GM19395 (cell line): ENCODE measurements around the gene CD96.

Experiments used
- ATAC-seq: cut with Tn5 transposase; IDR thresholded peaks from one replicate; pipeline ENCODE4 v1.9.1; 2021; ENCODE audit warnings: mild to moderate bottlenecking, moderate library complexity; ENCODE audit not compliant: unreplicated experiment

Gene CD96

DNA sequence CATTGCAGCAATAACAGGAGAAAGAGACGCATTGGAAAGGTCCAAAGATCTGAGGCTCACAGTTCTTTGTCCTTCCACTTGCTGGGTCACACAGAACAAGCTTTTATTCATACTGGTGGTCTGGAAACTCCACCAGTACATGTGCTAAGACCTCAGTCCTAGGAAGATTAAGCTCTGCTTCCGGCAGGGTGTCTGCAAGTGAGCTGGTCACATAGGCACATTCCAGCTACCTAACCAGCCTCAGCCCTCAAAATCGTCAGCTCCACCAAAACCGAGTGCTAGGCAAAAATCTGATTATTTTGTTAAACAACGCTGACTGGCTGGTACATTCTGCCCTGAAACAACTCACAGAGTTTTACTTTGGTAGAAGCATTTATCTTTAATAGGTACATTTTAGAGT lies 50.9 kb downstream of the CD96 start:
- ATAC-seq, result no peak

DNA sequence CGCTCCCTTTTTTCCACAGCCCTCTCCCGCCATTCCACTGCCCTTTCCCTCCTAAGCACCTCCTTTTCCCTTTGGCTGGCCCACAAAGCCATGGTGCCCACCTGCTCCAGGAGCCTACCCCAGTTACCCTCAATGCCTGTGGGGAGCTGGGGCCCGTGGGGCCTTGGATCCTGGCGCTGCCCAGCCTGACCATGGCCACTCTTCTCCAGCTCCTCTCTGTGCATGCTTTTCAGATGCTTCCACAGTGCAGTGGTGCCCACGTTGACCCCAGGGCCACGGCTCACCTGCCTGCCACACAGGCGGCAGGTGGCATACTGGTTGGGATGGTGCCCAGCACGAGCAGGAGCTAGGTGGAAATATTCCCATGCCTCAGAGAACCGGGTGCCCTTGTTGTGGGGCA lies 51.7 kb downstream of the CD96 start:
- ATAC-seq, result no peak

DNA sequence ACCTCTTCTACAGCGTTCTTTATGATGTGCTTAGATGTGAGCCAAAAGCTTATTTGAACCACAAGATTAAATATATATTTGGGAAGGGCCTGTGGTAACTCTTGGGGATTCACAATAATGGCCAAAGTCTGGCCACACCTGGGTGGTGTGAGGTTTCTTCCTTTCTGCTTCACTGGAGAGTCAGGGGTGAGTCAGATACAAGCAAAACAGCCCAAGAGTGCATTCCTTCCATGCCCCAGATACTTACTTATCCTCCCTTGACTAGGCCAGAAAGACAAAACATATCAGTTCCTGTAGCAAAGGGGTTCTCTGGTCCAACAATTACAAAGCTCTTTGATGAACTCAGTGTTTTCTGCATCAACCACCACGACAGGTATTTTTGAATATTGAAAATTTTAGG lies 52.2 kb downstream of the CD96 start:
- peak; percentile 61 for ATAC-seq

DNA sequence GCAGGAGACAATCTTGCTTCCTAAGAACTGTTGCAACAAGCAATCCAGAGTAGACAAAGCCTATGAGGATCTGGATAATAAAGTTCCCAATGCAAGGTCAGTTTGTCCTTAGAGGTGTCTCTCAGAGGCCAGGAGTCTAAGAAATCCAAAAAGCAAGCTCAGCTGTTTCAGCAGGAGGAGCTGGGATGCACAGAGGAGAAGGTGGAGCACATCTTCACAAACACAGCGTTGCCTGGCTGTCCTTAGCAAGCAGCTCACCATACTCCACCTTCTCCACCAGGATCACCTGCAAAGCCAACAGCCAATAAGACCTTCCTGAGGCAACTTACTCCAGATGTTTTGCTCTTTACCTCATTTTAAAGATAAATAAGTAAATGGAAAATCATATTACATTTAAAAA lies 52.8 kb downstream of the CD96 start:
- ATAC-seq, result no peak

DNA sequence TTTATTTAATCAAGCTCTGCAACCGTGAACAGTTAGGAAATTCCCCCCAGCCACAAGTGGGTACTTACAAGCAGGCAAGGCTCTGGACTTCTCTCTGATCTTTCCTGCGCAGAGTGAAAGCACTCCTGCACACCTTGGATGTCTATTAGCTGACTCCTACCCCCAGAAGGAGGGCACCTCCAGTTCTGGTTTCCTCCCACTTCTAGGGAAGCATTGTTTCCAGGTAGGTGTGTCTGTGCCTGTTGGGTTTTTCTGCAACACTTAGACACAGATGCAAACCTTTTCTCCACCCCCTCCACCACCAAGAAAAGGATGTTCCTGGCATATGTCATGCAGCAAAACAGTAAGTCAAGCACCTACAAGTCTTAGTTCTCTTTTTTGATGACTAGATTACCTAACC lies 53.2 kb downstream of the CD96 start, which contains the start of gene ZBED2:
TSS of gene ZBED2 (minus strand) at position 115 of the 400 bp plus-strand sequence. CDS start 1,145 bp downstream, outside the sequence.
- ATAC-seq, result peak; percentile 58

DNA sequence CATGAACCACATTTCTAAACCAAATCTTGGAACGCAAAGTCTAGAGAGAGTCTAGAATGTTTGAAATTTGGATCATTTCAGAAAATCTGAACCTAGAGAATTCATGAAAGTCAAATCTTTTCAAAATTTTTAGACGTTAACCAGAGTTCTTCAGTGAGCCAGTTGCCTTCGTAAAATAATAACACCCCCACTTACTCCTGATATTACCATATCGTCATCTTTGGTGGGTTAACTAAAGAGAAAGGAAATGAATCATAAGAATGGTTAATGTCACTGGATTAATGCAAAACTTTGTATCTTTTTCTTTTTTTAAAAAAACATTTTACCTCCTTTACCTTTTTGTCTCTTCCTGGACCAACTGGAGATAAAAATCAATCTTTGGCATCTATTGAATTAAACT lies 54.3 kb downstream of the CD96 start:
- ATAC-seq, result no peak

DNA sequence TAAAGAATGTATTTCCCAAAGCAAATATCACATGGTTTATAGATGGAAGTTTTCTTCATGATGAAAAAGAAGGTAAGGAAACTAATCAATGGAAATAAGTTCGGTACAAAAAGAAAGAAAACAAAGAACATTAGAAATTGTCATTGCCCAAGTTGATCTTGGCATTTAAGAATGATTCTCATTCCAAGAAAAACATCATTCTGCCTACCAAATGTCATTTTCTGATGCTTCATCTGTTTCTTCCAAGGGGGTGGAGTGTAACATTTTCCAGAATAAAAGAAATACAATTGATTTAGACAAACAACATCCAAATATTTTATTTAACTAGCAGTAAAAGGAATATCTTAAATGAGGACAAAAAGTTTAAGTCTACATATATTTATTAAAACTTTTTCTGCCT lies 56.1 kb downstream of the CD96 start:
- no peak for ATAC-seq

DNA sequence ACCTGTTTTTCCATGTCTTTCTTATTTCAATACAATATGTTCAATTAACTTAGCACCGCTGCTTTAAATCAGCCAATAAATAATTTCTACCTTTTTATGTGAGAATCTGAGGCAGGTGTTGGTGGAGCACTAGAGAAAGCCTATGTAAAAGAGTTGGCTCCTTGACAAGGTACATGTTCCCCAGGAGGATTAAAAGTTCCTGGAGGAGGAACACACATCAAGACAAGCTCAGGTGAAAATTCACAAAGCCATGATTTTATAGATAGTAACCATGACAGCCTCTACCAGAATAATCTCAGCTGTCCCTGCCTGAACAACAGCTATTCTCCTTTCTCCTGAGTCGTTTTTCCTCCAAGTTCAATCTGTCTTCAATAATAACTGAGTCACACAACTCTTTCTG lies 56.6 kb downstream of the CD96 start:
- ATAC-seq, result no peak

DNA sequence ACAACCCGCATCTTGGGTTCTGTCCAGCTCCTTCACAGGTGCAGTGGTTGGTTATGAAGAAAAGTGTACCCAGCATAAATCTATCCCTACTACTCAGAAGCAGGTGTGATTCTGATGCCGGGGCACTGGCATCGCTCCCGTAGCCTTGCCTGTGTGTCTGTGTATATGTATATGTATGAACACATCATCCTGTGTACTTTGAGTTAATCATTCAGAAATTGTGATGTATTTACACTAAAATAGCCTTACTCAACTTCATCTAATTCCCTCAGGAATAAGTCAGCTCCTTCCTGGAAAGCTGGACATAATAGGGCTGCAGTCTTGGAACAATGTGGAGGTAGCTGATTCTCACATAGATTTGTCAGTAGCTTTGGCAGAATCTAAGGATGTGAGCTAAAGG lies 59.8 kb downstream of the CD96 start:
- ATAC-seq, result no peak

DNA sequence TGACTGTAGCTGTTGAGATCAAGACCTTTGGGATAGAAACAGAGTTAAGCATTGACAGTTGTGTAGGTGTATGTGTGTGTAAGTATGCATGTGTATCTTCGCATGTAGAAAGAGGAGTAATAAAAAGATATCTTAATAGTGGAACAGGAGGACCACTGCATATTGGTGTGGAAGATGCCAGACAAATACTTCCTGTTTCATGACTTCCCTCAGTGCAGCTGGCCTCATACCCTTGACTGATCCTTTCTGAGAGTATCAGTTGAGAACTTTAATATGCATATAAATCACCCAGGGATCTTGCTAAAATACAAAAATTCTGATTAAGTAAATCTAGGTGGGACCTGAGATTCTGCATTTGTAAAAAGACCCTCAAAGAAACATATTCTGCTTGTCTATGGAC lies 61.7 kb downstream of the CD96 start:
- ATAC-seq, result peak; percentile 68

DNA sequence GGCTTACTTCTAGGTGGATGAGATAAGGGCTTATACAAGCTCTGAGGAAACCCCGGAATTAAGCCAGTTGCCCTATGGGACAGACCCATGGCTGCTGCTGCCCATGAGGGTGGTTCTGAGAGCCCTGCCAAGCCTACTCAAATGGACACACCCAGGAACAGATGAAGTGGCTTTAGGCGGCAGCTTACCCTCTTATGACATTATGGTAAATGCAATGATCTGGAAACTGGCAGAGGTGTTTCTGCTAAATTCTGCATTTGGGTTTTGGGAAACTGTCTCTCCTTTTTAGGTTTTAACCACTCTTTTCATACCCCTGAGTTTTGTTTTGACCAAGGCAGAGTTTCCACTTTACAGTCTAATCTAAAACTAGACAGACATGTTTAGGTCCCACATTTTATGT lies 62.1 kb downstream of the CD96 start:
- ATAC-seq, result peak; percentile 22

DNA sequence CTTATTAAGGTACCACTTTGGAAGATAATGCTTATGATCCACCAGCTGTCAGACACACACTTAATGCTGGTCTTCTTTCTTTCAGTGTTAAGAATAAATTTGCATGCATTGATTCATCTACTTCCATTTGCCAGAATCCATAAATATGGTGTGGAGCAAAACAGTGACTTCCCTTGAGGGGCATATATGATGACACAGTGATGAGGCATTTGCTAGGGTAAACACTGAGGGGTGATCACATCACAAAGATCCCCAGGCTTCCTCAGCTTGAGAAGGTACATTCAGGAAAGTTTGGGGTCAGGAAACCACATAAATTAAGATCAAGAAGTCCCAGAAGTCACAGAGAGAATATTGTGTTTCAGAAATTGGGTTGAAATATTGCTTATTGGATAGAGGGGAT lies 63.0 kb downstream of the CD96 start:
- no peak for ATAC-seq

DNA sequence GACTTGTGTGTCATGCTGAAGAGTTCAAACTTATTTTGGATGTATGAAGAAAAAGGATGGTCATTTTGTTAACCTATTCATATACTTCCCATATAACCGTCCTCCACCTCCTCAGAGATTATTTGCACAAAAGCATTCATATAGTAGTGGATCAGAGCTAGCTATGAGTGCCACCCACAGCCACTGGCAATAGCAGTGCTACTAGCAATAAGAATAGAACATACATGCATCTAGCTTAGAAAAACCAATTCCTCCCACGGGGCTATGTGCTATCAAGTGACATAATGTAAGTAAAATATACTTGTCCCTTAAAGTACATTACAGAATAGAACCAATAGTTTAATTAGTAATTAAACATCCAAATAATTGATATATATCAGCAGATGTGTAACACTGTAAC lies 63.5 kb downstream of the CD96 start:
- ATAC-seq, result no peak

DNA sequence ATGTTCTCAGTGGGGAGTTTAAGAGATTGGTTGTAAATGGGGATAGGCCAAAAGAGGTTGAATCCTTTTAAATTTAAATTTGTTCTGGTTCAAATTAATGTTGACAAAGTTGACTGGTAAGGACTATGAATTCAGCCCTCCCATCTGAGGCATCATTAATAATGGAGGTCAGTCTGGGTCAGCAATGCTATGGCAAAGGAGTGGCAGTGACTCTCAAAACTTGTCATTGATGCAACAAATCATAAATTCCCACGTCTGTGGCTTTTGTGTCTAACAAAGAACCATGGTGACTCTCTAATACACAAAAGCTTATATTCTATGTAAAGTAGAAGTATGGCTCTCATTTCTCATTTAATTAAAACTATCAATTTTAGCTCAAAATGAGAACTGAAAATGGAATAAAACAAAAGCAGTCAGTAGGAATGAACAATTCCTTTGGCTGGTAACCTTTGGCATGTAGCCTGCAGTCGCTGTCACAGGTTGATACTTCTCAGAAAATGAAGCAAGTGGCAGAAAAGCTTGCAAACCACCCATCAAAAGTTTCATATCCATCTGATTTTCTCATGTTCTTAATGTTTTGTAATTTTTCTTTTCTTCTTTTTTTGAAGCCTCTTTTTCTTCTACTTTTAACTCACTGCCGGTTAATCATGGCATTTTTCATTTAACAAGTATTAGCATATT lies 65.4 kb downstream of the CD96 start:
- ATAC-seq, result no peak

DNA sequence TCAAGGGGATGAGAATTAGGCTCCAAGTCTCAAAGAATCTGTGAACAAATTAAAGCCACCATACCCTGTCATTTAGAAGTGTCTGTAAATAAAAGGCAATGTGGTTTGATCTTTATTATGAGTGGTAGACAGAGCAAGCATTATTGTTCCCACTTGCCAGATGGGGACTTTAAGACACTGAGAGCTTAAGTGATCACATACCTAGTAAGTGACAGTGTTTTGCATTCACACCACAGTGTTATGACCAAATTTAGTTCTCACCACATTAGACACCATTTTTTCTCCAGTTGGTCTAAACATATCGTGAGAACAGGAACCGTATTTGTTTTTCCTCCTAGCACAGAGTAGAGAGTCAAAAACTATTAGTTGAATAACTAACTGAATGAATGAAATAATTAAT lies 66.4 kb downstream of the CD96 start:
- ATAC-seq, result no peak

DNA sequence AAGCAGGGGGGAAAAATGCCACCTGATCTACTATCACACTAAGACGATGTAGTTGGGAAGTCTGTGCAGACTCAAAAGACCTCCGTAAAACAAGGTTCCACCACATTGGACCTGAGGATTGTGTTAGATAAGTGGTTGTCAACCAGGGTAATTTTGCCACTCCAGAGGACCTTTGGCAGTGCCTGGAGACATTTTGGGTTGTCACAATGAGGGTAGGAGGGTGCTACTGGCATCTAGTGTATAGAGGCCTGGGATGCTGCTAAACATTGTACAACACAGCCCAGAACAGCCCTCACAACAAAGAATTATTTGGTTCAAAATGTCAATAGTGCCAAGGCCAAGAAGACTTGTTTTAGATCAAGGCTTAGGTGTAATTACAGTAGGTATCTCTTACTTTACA lies 67.7 kb downstream of the CD96 start:
- ATAC-seq, result no peak

DNA sequence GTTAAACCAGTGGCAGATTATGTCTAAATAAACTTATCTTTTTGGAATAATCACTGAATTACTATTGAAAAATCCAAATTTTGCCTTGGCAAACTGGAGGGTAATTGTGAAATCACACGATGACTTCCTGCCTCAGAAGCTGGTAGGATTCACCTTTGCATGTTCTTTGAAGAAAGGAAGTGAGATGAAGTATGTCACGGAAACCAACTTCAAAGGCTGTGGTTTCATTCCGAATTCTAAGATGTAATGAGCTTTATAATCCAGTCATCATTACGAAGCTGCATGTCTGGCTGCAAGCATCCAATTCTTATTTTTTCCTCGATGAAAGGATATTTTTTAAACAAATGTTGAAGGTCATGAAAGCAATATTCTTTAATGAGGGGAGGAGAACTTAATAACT lies 68.2 kb downstream of the CD96 start:
- ATAC-seq, result peak; percentile 97

DNA sequence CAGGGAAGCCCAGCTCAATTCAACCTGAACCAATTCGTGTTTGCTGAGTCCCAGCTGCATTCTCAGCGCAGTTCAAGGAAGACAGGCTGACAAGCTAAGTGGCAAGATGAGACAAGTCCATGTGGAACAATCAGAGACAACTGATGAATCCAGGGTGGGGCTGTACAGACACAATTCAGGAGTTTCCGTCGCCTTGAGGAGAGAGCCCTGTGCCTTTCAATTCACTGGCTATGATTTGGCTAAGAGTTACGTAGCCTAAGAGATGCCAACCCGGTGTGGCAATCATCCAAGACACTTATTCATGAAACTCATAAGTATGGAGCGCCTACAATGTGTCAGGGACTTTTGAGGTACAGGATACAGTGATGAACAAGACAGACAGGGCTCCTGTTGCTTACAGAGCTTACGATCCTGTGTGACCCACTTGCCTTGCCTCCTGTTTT lies 68.6 kb downstream of the CD96 start:
- peak; percentile 34 for ATAC-seq

DNA sequence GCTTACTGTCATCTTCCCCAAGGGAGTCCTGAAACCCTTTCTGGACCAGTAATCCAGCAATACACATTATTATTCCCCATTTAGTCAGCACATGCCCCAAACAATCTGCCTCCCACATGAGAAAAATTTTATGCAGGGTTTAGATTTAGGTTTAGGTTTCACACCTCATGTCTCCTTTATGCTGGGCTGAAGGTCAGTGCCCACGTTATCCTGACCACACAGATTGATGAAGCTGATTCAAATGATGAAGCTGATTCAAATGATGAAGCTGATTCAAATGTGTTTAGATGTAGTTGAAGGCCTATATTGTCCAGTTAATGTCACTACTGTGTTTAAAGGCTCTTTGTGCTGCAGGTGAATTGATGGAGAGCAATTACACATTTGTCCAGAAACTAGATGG lies 71.3 kb downstream of the CD96 start:
- no peak for ATAC-seq

DNA sequence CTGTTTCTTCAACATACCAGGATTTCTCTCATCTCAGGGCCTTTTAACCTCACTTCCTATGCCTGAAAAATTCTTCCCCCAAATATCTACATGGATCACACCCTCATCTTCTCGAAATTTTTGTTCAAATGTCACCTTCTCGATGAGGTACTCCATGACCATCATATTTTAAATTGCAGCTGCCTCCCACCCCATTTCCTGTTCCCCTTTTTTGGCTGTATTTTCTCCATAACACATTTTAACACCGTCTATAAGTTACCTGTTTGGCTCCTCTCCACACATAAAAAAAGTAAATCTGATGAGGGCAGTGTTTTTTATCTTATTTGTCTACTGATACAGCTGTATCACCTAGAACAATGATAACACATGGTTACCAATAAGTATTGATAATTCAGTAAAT lies 73.9 kb downstream of the CD96 start:
- ATAC-seq, result no peak

DNA sequence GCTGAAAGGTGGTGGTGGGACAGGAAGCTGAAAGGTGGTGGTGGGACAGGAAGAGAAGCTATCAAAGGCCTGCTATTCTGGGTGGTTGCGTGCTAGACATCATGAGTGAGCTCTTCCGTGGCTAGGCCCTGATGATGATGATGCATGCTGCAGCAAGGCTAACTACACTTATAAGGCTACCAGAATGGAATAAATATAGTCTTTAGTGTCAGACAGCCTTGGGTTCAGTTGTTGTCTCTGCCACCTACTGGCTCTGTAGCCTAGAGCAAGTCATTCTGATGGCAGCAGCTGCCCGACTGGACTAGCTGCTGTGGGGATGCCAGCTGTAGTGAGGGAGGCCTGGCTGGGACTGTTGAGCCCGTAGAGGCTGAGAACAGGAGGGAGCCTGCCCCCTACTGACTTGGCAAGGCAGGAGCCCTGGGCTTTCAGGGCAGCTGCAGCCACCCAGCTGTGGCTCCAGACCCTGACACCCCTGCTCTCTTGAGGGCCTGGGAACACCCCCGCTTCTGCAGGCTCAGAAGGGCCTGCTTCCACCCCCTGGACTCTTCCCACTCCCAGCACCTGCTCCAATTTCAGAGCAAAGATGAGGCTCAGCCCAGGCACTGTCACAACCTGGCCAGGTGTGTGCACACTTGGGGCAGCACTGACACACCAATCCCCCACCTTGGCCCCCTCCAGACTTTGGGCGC lies 74.6 kb downstream of the CD96 start:
- peak; percentile 82 for ATAC-seq

DNA sequence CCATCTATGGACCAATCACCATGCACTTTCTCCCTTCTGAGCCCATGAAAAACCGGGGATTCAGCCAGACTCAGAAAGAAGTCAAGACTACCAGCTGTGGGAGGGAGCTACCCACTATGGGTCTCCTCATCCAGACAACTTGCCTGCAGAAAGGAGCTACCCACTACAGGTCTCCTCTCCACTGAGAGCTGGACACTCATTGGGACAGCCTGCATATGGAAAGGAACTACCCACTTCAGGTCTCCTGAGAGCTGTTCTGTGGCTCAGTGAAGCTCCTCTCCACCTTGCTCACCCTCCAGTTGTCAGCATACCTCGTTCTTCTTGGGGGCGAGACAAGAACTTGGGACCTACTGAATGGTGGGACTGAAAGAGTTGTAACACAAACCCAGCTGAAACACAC lies 75.4 kb downstream of the CD96 start:
- no peak for ATAC-seq
